SU-DHL-6 (cell line): ENCODE data around the gene HOMER2.
A peak's percentile ranks its signal among the peaks of the same experiment; 100 is the strongest.

Experiments
- H2AFZ ChIP-seq: fragments of 200-600 bp; sonication (generic); 2 replicates; pipeline ENCODE4 v1.6.1; 2014; ENCODE audit warnings: low read depth, mild to moderate bottlenecking, moderate library complexity, mixed read lengths, antibody characterized with exemption, low read length; ENCODE audit not compliant: severe bottlenecking
- H3F3A ChIP-seq: fragments of 200-600 bp; shearing (Covaris generic); 2 replicates; pipeline ENCODE4 v1.6.0; 2016; ENCODE audit warnings: antibody characterized with exemption, mild to moderate bottlenecking; ENCODE audit not compliant: insufficient read depth
- H3K27ac ChIP-seq: fragments of 200-600 bp; sonication (generic); 2 replicates; pipeline ENCODE4 v1.5.1; 2016; ENCODE audit warnings: low read depth, mild to moderate bottlenecking, low read length, moderate library complexity, mixed read lengths
- H3K27me3 ChIP-seq: fragments of 200-600 bp; sonication (generic), shearing (Covaris generic); 2 replicates; pipeline ENCODE4 v1.6.0; 2014; ENCODE audit warnings: mild to moderate bottlenecking, low read length
- H3K36me3 ChIP-seq: fragments of 200-600 bp; sonication (generic); 2 replicates; pipeline ENCODE4 v1.6.1; 2014; ENCODE audit warnings: mild to moderate bottlenecking, low read length, mixed read lengths
- H3K4me2 ChIP-seq: fragments of 300-600, 200-600 bp; shearing (Covaris generic), sonication (generic); 2 replicates; pipeline ENCODE4 v1.6.0; 2014; ENCODE audit warnings: low read length, low read depth, mild to moderate bottlenecking; ENCODE audit not compliant: poor library complexity, severe bottlenecking
- H3K4me3 ChIP-seq: fragments of 200-600 bp; sonication (generic); 2 replicates; pipeline ENCODE4 v1.5.1; 2014; ENCODE audit warnings: antibody characterized with exemption, low read length, mild to moderate bottlenecking, mixed read lengths; ENCODE audit not compliant: insufficient read depth, poor library complexity, severe bottlenecking
- H3K79me2 ChIP-seq: fragments of 200-600 bp; sonication (generic); 2 replicates; pipeline ENCODE4 v1.6.1; 2014; ENCODE audit warnings: mild to moderate bottlenecking, low read length, moderate library complexity; ENCODE audit not compliant: insufficient read depth
- H3K9ac ChIP-seq: fragments of 200-600 bp; sonication (generic); 2 replicates; pipeline ENCODE4 v1.7.0; 2014; ENCODE audit warnings: mild to moderate bottlenecking, low read length
- H3K9me2 ChIP-seq: fragments of 200-600 bp; sonication (generic); replicated peaks from 2 replicates; pipeline ENCODE4 v1.6.1; 2014; ENCODE audit warnings: low read length; ENCODE audit not compliant: insufficient read depth
- H3K9me3 ChIP-seq: fragments of 200-600 bp; sonication (generic); 2 replicates; pipeline ENCODE4 v1.6.1; 2014; ENCODE audit warnings: low read length, mixed read lengths; ENCODE audit not compliant: insufficient read depth
- H4K20me1 ChIP-seq: fragments of 200-600 bp; sonication (generic); 2 replicates; pipeline ENCODE4 v1.6.1; 2014; ENCODE audit warnings: low read depth, mild to moderate bottlenecking, antibody characterized with exemption, low read length, moderate library complexity, mixed read lengths
- EZH2phosphoT487 ChIP-seq: fragments of 200-600 bp; sonication (generic), shearing (Covaris generic); conservative IDR thresholded peaks from 2 replicates; pipeline ENCODE4 v1.6.1; 2018; ENCODE audit warnings: mild to moderate bottlenecking, antibody characterized with exemption, low read length, moderate library complexity, mixed read lengths
- TF ChIP-seq, protein P1 (sequence below): fragments of 200-600 bp; sonication (generic); IDR thresholded peaks from one replicate; pipeline ENCODE4 v1.5.1; 2017; ENCODE audit warnings: antibody characterized with exemption, mild to moderate bottlenecking, low read length, moderate library complexity; ENCODE audit not compliant: insufficient read depth, poor library complexity, severe bottlenecking

HOMER2 gene

DNA sequence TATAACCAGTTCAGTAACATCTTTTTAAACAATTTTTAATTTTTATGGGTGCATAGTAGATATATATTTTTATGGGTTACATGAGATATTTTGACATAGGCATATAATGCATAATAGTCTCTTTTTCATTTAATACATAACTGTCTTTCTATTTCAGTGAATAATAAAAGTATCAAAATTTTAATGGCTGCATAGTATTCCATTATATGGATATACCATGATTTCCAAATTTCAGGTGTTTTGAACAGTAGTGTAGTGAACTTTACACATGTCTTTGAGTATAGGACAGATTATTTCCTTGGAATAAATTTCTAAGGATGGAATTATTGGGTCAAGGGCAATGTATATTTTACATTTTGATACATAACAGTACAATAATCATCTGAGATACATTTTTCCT, 132.4 kb downstream of the HOMER2 start:
- H2AFZ ChIP-seq, result no peak overlapping the region
- H3F3A ChIP-seq, result no peaks in the 10 kb centered on the region
- H3K9ac ChIP-seq, result no peak overlapping the region
- peaks cover 14% of the 10 kb centered on the region for H3K79me2 ChIP-seq
- H3K27ac ChIP-seq, result no peak overlapping the region
- no peak for TF ChIP-seq EZH2phosphoT487
- TF ChIP-seq, protein P1, sequence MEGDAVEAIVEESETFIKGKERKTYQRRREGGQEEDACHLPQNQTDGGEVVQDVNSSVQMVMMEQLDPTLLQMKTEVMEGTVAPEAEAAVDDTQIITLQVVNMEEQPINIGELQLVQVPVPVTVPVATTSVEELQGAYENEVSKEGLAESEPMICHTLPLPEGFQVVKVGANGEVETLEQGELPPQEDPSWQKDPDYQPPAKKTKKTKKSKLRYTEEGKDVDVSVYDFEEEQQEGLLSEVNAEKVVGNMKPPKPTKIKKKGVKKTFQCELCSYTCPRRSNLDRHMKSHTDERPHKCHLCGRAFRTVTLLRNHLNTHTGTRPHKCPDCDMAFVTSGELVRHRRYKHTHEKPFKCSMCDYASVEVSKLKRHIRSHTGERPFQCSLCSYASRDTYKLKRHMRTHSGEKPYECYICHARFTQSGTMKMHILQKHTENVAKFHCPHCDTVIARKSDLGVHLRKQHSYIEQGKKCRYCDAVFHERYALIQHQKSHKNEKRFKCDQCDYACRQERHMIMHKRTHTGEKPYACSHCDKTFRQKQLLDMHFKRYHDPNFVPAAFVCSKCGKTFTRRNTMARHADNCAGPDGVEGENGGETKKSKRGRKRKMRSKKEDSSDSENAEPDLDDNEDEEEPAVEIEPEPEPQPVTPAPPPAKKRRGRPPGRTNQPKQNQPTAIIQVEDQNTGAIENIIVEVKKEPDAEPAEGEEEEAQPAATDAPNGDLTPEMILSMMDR, result no peak
- H3K27me3 ChIP-seq, result no peaks in the 10 kb centered on the region
- H3K9me2 ChIP-seq, result no peaks in the 10 kb centered on the region
- no peaks in the 10 kb centered on the region for H3K9me3 ChIP-seq
- H3K4me3 ChIP-seq, result no peak overlapping the region
- peaks cover 56% of the 10 kb centered on the region for H3K36me3 ChIP-seq
- H4K20me1 ChIP-seq, result 0 out of 2 replicates have a peak, but pooled peaks cover 5% of the 10 kb centered on the region
- no peak overlapping the region for H3K4me2 ChIP-seq

DNA sequence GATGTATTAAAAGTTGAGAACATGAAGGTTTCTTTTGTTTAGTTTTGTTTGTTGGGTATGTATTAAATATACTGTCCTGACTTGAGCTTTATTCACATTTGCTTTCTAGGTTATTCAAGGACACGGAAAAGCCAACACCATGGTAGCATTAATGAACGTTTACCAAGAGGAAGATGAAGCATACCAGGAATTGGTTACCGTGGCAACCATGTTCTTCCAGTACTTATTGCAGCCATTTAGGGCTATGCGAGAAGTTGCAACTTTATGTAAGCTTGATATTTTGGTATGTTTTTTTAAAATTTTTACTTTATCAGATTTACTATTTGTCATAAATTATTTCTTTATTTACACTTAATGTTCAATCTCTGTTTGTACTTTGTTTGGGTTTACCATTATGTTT, 139.5 kb downstream of the HOMER2 start:
- TF ChIP-seq, protein P1, result no peak
- no peak for TF ChIP-seq EZH2phosphoT487
- Histone ChIP-seq H3K27me3 (no peaks in the 10 kb centered on the region), H3K4me2 (no peak overlapping the region), H3K79me2 (peaks cover 56% of the 10 kb centered on the region), H3K36me3 (peaks cover 39% of the 10 kb centered on the region), H4K20me1 (peaks cover 12% of the 10 kb centered on the region; the same call in 1 of the 2 replicates), H3K27ac (no peak overlapping the region), H3K9me2 (no peaks in the 10 kb centered on the region), H2AFZ (no peak overlapping the region), H3K9me3 (no peaks in the 10 kb centered on the region), H3F3A (peaks cover 15% of the 10 kb centered on the region), H3K4me3 (no peak overlapping the region), H3K9ac (no peak overlapping the region)

DNA sequence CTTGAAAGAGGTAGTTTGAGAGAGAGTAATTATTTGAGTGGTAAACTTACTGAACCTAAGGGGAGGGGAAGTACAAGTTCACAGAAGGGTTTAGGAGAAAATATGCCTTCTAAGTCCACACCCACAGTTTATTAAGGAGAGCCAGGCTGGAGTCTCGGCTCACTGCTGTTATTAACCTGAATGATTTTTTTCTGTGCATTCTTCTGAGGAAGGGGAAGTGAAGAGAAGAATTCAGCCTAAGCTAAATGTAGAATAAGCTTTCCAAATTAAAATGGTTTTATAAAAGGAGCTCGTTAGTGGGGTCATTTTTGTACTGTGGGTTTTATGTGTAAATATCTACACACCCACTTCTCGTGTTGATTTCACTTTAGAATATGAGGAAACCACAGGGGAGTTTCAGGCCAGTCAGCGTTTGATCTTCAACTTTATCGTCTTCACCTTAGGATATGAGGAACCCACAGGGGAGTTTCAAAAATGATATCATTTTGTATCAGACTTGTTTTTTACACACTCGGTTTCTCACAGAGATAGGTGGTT, 141.6 kb downstream of the HOMER2 start:
- H3K4me2 ChIP-seq, result peak overlapping the region; percentile 85
- TF ChIP-seq EZH2phosphoT487, result no peak
- TF ChIP-seq, protein P1, result no peak
- peak overlapping the region; percentile 96 for H3K27ac ChIP-seq
- H3K9me2 ChIP-seq, result no peaks in the 10 kb centered on the region
- peaks cover 34% of the 10 kb centered on the region for H3F3A ChIP-seq
- no peaks in the 10 kb centered on the region for H3K27me3 ChIP-seq
- H3K79me2 ChIP-seq, result peaks cover 50% of the 10 kb centered on the region
- H3K9me3 ChIP-seq, result no peaks in the 10 kb centered on the region
- peak overlapping the region; percentile 88 for H3K9ac ChIP-seq
- peaks cover 12% of the 10 kb centered on the region; the same call in 1 of the 2 replicates for H4K20me1 ChIP-seq
- no peak overlapping the region for H2AFZ ChIP-seq
- H3K4me3 ChIP-seq, result peak overlapping the region; percentile 71
- peaks cover 22% of the 10 kb centered on the region for H3K36me3 ChIP-seq
